Right atrium auricular region (tissue), 2 donors: ENCODE measurements around the gene CD63. TPM values are rescaled to one million over a fixed set of nuclear protein-coding genes. Genes with fewer than 3 reads are reported as not detected.
A peak's percentile ranks its signal among the peaks of the same experiment; 100 is the strongest.

ENCODE experiments used
- DNase-seq: peaks from one replicate; pipeline ENCODE4 v3.0.0-alpha.2; 2019; ENCODE audit warnings: low spot score
- H3K27ac ChIP-seq, 2 donors: fragments of 200-600 bp; sonication (generic); 1 replicate in 1 of 2; 2 replicates in 1 of 2; pipeline ENCODE4 v1.5.1; 2016 to 2019
- H3K27me3 ChIP-seq, 2 donors: fragments of 200-600 bp; sonication (generic); one replicate each; pipeline versions ENCODE4 v1.5.1 to v1.6.0; 2017 to 2019
- H3K36me3 ChIP-seq: fragments of 200-600 bp; sonication (generic); one replicate; pipeline ENCODE4 v1.5.1; 2016
- H3K4me1 ChIP-seq, 2 donors: fragments of 200-600 bp; sonication (generic); one replicate each; pipeline versions ENCODE4 v1.5.1 to v1.6.0; 2017 to 2019
- H3K4me3 ChIP-seq, 2 donors: fragments of 200-600 bp; sonication (generic); 1 replicate in 1 of 2; 2 replicates in 1 of 2; pipeline ENCODE4 v1.5.1; 2017 to 2019; ENCODE audit warnings: mild to moderate bottlenecking in 1 of 2, moderate library complexity in 1 of 2
- H3K9me3 ChIP-seq, 2 donors: fragments of 200-600 bp; sonication (generic); one replicate each; pipeline ENCODE4 v1.5.1; 2019
- CTCF ChIP-seq, 2 donors: fragments of 200-600 bp; sonication (generic); IDR thresholded peaks; one replicate each; pipeline ENCODE4 v1.5.1; 2019; ENCODE audit warnings: antibody characterized with exemption in 2 of 2
- total RNA-seq, 2 donors: library from RNA; depleted of rRNA; stranded (reverse); fragments of >200 nt; gene quantifications; one replicate each; pipeline ENCODE4 v1.1.0, GENCODE V29; 2016

The CD63 gene
- total RNA-seq, result 1,000 to 10,000 TPM; 1,041 to 1,122 TPM

- no peaks in the 10 kb centered on the region for H3K9me3 ChIP-seq
- peaks cover 30% of the 10 kb centered on the region for H3K36me3 ChIP-seq
- no peaks in the 10 kb centered on the region for H3K27me3 ChIP-seq
- H3K27ac ChIP-seq, result peak within 1 kb of the TSS; percentile 99 to 100
- H3K4me1 ChIP-seq, result peaks cover 0 to 65% of the 10 kb centered on the region in 2 donors
- H3K4me3 ChIP-seq, result peak within 1 kb of the TSS; percentile 79 to 80
- peak; percentile 97 for DNase-seq
- no peak for TF ChIP-seq CTCF (IDR thresholded peaks at IDR 0.05)
Measured at GRCh38 chr12:55728939-55729818, at the start of gene CD63. Gene CD63, minus strand, starts transcription at chr12:55729009. Its CDS starts 668 bp downstream, at chr12:55728341.

DNA sequence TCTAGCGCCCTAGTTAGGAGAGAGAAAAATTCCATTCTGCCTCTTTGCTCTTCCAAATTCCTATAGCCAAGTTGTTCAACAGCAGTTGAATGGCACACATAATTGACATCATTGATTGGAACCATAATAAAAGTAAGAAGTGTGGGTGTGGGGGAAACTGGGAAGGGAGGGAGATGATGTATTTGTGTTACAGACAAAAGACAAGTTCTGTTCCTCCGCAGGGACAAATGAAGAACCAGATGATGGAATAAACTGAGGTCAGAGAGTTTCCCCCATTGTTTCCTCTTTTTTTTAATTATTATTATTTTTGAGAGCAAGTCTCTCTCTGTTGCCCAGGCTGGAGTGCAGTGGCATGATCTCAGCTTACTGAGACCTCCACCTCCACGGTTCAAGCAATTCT lies 49.0 kb upstream of the CD63 start:
- Histone ChIP-seq H3K27me3 (no peaks in the 10 kb centered on the region), H3K4me1 (no peaks in the 10 kb centered on the region), H3K27ac (no peak overlapping the region), H3K4me3 (no peak overlapping the region), H3K9me3 (no peaks in the 10 kb centered on the region), H3K36me3 (peaks cover 57% of the 10 kb centered on the region)
- no peak for DNase-seq
- TF ChIP-seq CTCF (IDR thresholded peaks at IDR 0.05), result no peak

DNA sequence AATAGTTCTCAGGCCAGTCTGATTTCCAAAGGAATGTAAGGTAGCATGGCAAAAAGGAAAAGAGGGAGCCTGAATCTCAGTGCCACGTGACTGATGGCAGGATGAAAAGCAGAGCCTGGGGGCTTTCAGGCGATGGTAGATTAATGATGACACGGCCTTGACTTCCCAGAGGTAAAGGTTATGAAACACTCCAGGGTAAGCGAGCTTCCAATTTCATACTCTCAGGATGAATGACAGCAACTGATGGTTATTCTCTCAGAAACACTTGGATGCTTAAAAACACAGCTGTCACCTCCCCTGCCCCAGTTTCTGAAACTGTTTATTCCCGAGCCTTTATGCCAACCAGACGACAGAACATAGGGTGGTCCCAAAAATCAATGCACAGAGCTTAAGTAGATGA lies 42.9 kb upstream of the CD63 start:
- Histone ChIP-seq H3K9me3 (no peaks in the 10 kb centered on the region), H3K27ac (no peak overlapping the region), H3K36me3 (peaks cover 25% of the 10 kb centered on the region), H3K4me1 (no peaks in the 10 kb centered on the region), H3K27me3 (no peaks in the 10 kb centered on the region), H3K4me3 (no peak overlapping the region)
- no peak for TF ChIP-seq CTCF (IDR thresholded peaks at IDR 0.05)
- DNase-seq, result no peak

DNA sequence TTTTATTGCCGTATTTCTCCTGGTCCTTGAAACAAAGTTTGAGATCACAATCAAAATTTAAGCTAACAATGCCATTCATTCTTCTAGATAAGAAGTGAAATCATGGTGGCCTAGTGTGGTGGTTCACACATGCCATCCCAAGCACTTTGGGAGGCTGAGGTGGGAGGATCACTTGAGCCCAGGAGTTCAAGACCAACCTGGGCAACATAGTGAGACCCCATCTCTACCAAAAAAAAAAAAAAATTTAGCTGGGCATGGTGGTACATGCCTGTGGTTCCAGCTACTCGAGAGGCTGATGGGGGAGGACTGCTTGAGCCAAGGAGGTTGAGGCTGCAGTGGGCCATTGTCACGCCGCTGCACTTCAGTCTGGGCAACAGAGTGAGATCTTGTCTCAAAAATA lies 38.3 kb upstream of the CD63 start:
- DNase-seq, result no peak
- no peak overlapping the region for H3K4me3 ChIP-seq

GRCh38 chr12:55765736-55766290 lies 37.0 kb upstream of the CD63 start:
- no peak overlapping the region for H3K27ac ChIP-seq
- no peak for DNase-seq
- H3K36me3 ChIP-seq, result peaks cover 22% of the 10 kb centered on the region
- no peaks in the 10 kb centered on the region for H3K9me3 ChIP-seq
- H3K4me3 ChIP-seq, result no peak overlapping the region
- no peaks in the 10 kb centered on the region for H3K27me3 ChIP-seq
- no peak for TF ChIP-seq CTCF (IDR thresholded peaks at IDR 0.05)
- no peaks in the 10 kb centered on the region for H3K4me1 ChIP-seq

More for the DNA sequence above, 38.3 kb upstream of the CD63 start:
- no peak overlapping the region for H3K27ac ChIP-seq
- TF ChIP-seq CTCF (IDR thresholded peaks at IDR 0.05), result no peak
- H3K27me3 ChIP-seq, result no peaks in the 10 kb centered on the region
- no peaks in the 10 kb centered on the region for H3K9me3 ChIP-seq
- no peaks in the 10 kb centered on the region for H3K4me1 ChIP-seq
- peaks cover 32% of the 10 kb centered on the region for H3K36me3 ChIP-seq
